GM12878 (cell line): Measurements from ENCODE around the gene SEC11C. TPM values are rescaled to one million over a fixed set of nuclear protein-coding genes. Genes with fewer than 3 reads are reported as not detected.

Experiments
- BACH1 ChIP-seq: fragments of 450-650 bp; IDR thresholded peaks from 2 replicates; pipeline ENCODE4 v1.6.1; 2017; ENCODE audit warnings: mild to moderate bottlenecking, borderline replicate concordance
- BMI1 ChIP-seq: fragments of 450-650 bp; IDR thresholded peaks from 2 replicates; pipeline ENCODE4 v1.6.1; 2016; ENCODE audit warnings: mild to moderate bottlenecking, moderate library complexity, borderline replicate concordance
- CHD2 ChIP-seq: IDR thresholded peaks from 2 replicates; pipeline ENCODE4 v1.6.1; 2011; ENCODE audit warnings: low read depth, low read length, improper control_type of control experiment, borderline replicate concordance
- CHD4 ChIP-seq: fragments of 200-600 bp; sonication (generic); IDR thresholded peaks from 2 replicates; pipeline ENCODE4 v1.6.1; 2016; ENCODE audit warnings: mild to moderate bottlenecking
- FOXK2 ChIP-seq: fragments of 450-650 bp; IDR thresholded peaks from 2 replicates; pipeline ENCODE4 v1.6.1; 2017; ENCODE audit warnings: mild to moderate bottlenecking, moderate library complexity
- HDGF ChIP-seq: fragments of 450-650 bp; IDR thresholded peaks from 2 replicates; pipeline ENCODE4 v1.6.1; 2016; ENCODE audit warnings: antibody characterized with exemption
- JUNB ChIP-seq: IDR thresholded peaks from 2 replicates; pipeline ENCODE4 v1.6.1; 2016; ENCODE audit warnings: antibody characterized with exemption, mild to moderate bottlenecking
- MYB ChIP-seq: fragments of 150-350 bp; IDR thresholded peaks from 2 replicates; pipeline ENCODE4 v1.6.1; 2014; ENCODE audit warnings: mild to moderate bottlenecking, low read depth, low read length, borderline replicate concordance
- SP1 ChIP-seq: IDR thresholded peaks from one replicate; pipeline ENCODE4 v1.6.1; 2011; ENCODE audit warnings: low read depth, low read length
- SUPT20H ChIP-seq: IDR thresholded peaks from 2 replicates; pipeline ENCODE4 v1.6.1; 2011; ENCODE audit warnings: low read depth, mild to moderate bottlenecking, low read length, moderate library complexity, borderline replicate concordance; ENCODE audit not compliant: control insufficient read depth
- ZBED1 ChIP-seq: IDR thresholded peaks from 2 replicates; pipeline ENCODE4 v1.6.1; 2016; ENCODE audit warnings: borderline replicate concordance
- polyA plus RNA-seq, 11 experiments: library from polyadenylated mRNA; depleted of rRNA in 4 of 11; unstranded in 6 of 11; stranded (reverse) in 5 of 11; fragments of >200 nt; fragmentation: Nextera tagmentation in 4 of 11; fragmentation: Illumina TruSeq in 1 of 11; extraction: Ambion mirVana in 4 of 11; extraction: Trizol in 1 of 11; gene quantifications; 1 replicate in 1 of 11; 2 replicates in 10 of 11; pipeline versions ENCODE4 v1.2.1 to v1.2.3, GENCODE V29; 2011 to 2016; ENCODE audit warnings: inconsistent platforms in 2 of 11, missing spikeins in 2 of 11, low read depth in 1 of 11
- total RNA-seq, 4 experiments: library from RNA; depleted of rRNA in 3 of 4; stranded (reverse); fragments of >200 nt in 3 of 4; fragmentation: Illumina TruSeq in 1 of 4; extraction: Trizol in 1 of 4; gene quantifications; 2 replicates each; pipeline versions ENCODE4 v1.2.1 to v1.2.3, GENCODE V29; 2013 to 2021
- TF ChIP-seq, protein P1 (sequence below): fragments of 450-650 bp; IDR thresholded peaks from 2 replicates; pipeline ENCODE4 v1.6.1; 2017; ENCODE audit warnings: mild to moderate bottlenecking, moderate library complexity
- TF ChIP-seq, protein P2 (sequence below): fragments of 450-650 bp; IDR thresholded peaks from 2 replicates; pipeline ENCODE4 v1.6.1; 2017; ENCODE audit warnings: mild to moderate bottlenecking, low read depth, inconsistent platforms; ENCODE audit not compliant: poor library complexity, severe bottlenecking
- TF ChIP-seq, protein P3 (sequence below): IDR thresholded peaks from 2 replicates; pipeline ENCODE4 v1.6.1; 2011; ENCODE audit warnings: low read depth, mild to moderate bottlenecking, low read length, moderate library complexity, borderline replicate concordance; ENCODE audit errors: extremely low read depth
- TF ChIP-seq, protein P4 (sequence below): IDR thresholded peaks from 2 replicates; pipeline ENCODE4 v1.6.1; 2012; ENCODE audit warnings: mild to moderate bottlenecking, low read depth, low read length
- TF ChIP-seq, protein P5 (sequence below): IDR thresholded peaks from 2 replicates; pipeline ENCODE4 v1.6.1; 2012; ENCODE audit warnings: low read length, inconsistent platforms

Gene SEC11C
- total and polyA plus RNA-seq, 10 of the 15 experiments (the other 5 are each of a cell fraction or from before 2014, with no cell fraction given) = 124 to 649 (median 211) TPM

DNA sequence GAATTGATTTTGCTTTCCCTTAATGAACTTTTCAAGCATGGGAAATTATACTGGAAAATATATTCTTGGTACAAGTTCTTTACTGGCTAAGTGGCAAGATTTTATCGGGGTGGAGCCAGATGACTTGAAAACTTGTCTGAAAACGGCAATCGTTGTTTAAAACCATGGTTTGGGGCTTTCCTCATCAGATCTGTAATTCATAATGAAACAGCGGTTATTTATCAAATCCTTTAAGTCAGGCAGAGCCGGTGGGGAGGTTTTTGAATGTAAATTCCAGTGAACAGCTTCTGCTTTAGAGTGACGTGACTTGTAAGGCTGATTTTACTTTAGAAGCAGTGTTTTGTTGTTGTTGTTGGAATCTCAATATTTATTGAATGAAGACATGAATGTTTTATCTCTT lies 2.6 kb downstream of the SEC11C start (continued):
- TF ChIP-seq, protein P1, sequence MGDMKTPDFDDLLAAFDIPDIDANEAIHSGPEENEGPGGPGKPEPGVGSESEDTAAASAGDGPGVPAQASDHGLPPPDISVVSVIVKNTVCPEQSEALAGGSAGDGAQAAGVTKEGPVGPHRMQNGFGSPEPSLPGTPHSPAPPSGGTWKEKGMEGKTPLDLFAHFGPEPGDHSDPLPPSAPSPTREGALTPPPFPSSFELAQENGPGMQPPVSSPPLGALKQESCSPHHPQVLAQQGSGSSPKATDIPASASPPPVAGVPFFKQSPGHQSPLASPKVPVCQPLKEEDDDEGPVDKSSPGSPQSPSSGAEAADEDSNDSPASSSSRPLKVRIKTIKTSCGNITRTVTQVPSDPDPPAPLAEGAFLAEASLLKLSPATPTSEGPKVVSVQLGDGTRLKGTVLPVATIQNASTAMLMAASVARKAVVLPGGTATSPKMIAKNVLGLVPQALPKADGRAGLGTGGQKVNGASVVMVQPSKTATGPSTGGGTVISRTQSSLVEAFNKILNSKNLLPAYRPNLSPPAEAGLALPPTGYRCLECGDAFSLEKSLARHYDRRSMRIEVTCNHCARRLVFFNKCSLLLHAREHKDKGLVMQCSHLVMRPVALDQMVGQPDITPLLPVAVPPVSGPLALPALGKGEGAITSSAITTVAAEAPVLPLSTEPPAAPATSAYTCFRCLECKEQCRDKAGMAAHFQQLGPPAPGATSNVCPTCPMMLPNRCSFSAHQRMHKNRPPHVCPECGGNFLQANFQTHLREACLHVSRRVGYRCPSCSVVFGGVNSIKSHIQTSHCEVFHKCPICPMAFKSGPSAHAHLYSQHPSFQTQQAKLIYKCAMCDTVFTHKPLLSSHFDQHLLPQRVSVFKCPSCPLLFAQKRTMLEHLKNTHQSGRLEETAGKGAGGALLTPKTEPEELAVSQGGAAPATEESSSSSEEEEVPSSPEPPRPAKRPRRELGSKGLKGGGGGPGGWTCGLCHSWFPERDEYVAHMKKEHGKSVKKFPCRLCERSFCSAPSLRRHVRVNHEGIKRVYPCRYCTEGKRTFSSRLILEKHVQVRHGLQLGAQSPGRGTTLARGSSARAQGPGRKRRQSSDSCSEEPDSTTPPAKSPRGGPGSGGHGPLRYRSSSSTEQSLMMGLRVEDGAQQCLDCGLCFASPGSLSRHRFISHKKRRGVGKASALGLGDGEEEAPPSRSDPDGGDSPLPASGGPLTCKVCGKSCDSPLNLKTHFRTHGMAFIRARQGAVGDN = no peak
- TF ChIP-seq, protein P2, sequence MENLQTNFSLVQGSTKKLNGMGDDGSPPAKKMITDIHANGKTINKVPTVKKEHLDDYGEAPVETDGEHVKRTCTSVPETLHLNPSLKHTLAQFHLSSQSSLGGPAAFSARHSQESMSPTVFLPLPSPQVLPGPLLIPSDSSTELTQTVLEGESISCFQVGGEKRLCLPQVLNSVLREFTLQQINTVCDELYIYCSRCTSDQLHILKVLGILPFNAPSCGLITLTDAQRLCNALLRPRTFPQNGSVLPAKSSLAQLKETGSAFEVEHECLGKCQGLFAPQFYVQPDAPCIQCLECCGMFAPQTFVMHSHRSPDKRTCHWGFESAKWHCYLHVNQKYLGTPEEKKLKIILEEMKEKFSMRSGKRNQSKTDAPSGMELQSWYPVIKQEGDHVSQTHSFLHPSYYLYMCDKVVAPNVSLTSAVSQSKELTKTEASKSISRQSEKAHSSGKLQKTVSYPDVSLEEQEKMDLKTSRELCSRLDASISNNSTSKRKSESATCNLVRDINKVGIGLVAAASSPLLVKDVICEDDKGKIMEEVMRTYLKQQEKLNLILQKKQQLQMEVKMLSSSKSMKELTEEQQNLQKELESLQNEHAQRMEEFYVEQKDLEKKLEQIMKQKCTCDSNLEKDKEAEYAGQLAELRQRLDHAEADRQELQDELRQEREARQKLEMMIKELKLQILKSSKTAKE = no peak
- TF ChIP-seq BMI1 = no peak
- TF ChIP-seq JUNB = peak; percentile 87
- TF ChIP-seq CHD2 = no peak
- no peak for TF ChIP-seq MYB
- TF ChIP-seq CHD4 = no peak
- TF ChIP-seq BACH1 = no peak
- TF ChIP-seq, protein P3, sequence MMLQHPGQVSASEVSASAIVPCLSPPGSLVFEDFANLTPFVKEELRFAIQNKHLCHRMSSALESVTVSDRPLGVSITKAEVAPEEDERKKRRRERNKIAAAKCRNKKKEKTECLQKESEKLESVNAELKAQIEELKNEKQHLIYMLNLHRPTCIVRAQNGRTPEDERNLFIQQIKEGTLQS = no peak
- no peak for TF ChIP-seq SUPT20H
- no peak for TF ChIP-seq ZBED1
- TF ChIP-seq, protein P4, sequence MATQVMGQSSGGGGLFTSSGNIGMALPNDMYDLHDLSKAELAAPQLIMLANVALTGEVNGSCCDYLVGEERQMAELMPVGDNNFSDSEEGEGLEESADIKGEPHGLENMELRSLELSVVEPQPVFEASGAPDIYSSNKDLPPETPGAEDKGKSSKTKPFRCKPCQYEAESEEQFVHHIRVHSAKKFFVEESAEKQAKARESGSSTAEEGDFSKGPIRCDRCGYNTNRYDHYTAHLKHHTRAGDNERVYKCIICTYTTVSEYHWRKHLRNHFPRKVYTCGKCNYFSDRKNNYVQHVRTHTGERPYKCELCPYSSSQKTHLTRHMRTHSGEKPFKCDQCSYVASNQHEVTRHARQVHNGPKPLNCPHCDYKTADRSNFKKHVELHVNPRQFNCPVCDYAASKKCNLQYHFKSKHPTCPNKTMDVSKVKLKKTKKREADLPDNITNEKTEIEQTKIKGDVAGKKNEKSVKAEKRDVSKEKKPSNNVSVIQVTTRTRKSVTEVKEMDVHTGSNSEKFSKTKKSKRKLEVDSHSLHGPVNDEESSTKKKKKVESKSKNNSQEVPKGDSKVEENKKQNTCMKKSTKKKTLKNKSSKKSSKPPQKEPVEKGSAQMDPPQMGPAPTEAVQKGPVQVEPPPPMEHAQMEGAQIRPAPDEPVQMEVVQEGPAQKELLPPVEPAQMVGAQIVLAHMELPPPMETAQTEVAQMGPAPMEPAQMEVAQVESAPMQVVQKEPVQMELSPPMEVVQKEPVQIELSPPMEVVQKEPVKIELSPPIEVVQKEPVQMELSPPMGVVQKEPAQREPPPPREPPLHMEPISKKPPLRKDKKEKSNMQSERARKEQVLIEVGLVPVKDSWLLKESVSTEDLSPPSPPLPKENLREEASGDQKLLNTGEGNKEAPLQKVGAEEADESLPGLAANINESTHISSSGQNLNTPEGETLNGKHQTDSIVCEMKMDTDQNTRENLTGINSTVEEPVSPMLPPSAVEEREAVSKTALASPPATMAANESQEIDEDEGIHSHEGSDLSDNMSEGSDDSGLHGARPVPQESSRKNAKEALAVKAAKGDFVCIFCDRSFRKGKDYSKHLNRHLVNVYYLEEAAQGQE = no peak
- TF ChIP-seq, protein P5, sequence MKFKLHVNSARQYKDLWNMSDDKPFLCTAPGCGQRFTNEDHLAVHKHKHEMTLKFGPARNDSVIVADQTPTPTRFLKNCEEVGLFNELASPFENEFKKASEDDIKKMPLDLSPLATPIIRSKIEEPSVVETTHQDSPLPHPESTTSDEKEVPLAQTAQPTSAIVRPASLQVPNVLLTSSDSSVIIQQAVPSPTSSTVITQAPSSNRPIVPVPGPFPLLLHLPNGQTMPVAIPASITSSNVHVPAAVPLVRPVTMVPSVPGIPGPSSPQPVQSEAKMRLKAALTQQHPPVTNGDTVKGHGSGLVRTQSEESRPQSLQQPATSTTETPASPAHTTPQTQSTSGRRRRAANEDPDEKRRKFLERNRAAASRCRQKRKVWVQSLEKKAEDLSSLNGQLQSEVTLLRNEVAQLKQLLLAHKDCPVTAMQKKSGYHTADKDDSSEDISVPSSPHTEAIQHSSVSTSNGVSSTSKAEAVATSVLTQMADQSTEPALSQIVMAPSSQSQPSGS = 0 out of 2 replicates have a peak, but pooled peaks have one; percentile 43
- TF ChIP-seq FOXK2 = no peak
- no peak for TF ChIP-seq HDGF
- no peak for TF ChIP-seq SP1
